Medulla oblongata (tissue), 1 donor: Measurements from ENCODE around the gene PTPN18.

Experiments
- DNase-seq: peaks from one replicate; pipeline ENCODE4 v3.0.0-alpha.2; 2015; ENCODE audit errors: extremely low spot score

PTPN18 gene

DNA sequence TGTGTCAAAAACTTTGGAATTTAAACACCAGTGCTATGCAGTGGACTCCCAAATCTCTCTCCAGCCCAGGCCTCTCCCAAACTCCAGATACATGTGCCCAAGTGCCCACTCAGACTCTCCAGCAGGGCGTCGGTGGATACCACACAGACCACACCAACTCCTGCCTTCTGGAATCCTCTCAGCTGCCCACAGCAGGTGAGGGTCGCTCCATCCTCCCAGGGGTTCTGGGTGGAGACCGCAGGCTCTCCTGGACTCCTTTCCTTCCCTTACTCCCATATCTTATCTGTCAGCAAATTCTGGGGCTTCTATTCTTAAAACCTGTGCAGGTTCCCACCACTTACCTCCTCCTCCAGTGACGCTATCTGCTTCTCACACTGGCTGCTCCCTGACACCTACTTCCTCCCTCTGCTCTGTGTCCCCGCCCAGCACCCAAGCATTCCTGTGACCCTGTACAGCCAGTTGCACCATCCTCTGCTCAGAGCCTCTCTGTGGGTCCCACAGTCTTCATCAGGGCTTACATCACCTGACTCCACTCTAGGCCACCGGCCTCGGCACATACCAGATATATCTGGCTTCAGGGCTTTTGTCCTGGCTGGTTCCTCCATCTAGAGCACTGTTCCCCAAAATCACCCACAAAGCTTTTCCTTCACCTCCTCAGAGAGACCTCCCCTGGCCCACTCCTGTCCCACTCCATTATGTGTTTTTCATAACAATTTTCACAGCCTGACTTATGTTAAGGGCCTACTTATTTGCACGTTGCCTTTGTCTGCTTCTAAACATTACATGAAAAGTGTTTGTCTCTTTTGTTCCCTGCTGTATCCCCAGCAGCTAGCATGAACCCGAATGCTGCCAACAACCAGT is 15.7 kb upstream of the PTPN18 start:
- no peak for DNase-seq

DNA sequence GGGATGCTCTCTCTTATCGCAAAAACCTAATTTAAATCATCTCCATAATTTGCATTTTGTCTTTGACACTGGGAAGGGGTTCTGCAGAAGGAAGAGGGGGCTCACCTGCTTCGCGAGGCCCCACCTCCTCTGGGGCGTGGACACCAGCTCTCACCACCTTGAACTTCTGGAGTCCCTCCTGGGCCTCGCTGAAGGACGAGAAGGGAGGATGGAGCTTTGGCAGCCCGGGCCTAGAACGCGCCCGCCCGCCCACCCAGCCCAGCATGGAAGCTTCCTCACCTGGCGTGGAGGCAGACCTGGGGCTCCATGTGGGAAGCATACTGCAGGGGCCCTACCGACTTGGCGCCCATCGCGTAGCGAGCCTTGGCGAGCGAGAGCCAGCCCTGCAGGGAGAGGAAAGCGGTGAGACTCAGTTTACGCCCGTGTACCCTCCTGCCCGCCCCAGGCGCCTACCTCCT is 14.3 kb upstream of the PTPN18 start:
- no peak for DNase-seq

DNA sequence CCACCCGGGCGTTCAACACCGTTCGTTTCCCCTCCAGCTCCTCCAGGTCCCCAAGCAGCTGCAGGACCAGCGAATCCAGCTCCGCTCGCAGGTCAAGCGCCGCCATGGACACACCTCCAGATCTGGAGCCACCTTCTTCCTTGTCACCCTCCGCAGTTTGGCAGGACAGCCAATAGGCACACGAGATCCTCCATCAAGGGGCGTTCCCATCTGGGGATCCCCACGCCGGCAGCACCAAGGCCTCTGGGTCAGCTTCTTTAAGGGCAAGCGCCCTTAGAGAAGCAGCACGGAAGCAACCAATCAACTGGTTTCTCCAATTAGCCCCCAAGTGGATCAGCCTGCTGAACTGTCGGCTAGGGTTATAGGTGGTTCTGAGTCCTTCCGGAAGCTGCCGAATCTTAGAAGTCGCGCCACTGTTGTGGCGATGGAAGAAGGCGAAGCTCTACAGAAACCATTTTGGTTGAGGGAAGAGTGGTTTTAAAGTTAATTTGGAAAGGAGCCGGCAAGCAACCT is 13.8 kb upstream of the PTPN18 start:
- peak; percentile 96 for DNase-seq

DNA sequence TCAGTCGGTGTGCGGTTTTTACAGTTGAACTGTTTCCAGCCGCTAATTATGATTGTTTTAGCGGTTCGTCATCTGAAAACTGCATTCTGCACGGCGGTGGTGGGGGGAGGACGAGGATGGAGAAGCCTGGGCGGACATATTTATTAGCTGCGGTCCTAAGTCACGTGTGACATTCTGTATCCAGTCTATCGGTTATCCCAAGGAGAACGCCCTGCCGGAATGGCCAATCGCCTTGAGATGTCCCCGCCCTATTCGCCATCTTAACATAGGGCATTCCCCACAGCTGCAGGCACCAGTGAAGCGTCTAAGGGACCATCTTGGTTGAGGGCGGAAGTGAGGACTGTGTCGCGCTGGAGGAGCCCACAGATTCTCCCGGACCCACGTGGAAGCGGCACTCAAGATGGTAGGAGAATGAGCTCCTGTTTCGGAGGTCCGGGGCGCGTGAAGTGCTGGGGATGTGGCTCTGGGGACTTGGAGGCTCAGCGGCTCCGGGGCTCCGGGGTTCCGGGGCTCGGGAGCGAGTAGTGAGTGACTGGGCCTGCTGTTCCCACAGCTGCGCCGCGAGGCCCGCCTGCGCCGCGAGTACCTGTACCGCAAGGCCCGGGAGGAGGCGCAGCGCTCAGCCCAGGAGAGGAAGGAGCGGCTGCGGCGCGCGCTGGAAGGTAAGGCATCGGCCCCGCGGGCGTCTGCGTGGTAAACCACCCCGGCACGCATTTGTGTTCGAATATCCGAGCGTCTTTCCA is 13.2 kb upstream of the PTPN18 start, which contains the start of gene IMP4:
TSS of gene IMP4 (plus strand) at position 365 of the 743 bp plus-strand sequence. CDS start at position 401, 36 bp downstream.
- DNase-seq = peak; percentile 100

DNA sequence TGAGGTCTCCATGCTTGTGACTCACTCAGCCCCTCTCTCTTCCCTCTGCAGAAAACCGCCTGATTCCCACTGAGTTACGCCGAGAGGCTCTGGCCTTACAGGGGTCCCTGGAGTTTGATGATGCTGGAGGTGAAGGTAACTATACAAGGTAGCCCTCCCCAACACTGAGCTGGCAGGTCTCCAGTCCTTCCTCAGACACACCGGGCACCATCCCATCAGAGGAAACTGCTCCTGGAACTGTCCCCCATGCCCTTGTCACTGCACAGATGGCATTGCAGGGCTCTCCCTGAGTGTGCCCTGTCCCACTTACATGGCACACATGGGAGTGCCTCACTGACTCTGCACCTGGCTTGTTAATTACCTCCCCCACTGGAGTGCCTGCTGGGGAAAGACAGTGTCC is 11.3 kb upstream of the PTPN18 start:
- DNase-seq = no peak

DNA sequence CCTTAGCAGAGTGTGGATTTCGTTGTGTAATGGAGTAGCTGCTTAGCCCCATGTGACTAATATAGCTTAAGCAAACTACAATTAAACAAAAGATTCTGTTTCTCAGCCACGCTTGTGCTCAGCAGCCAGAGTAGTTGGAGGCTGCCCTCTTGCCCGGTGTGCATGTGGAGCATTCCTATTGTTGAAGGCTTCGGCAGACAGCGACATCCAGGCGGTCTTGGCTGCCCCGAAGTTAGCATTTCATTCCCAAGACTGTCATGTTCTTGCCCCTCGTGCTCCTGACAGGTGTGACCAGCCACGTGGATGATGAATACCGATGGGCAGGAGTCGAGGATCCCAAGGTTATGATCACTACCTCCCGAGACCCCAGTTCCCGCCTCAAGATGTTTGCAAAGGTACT is 10.8 kb upstream of the PTPN18 start:
- no peak for DNase-seq

DNA sequence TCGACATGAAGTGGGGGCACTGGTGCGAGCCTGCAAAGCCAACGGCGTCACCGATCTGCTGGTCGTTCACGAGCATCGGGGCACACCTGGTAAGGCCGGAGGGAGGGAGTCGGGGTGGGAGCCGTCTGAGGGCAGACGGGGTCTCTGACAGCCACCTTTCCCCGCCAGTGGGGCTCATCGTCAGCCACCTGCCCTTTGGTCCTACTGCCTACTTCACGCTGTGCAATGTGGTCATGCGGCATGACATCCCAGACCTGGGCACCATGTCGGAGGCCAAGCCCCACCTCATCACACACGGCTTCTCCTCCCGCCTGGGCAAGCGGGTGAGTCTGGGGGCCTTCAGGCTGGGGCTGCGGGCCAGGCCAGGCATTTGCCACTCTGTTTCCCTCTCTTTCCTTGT is 10.2 kb upstream of the PTPN18 start:
- DNase-seq = no peak

DNA sequence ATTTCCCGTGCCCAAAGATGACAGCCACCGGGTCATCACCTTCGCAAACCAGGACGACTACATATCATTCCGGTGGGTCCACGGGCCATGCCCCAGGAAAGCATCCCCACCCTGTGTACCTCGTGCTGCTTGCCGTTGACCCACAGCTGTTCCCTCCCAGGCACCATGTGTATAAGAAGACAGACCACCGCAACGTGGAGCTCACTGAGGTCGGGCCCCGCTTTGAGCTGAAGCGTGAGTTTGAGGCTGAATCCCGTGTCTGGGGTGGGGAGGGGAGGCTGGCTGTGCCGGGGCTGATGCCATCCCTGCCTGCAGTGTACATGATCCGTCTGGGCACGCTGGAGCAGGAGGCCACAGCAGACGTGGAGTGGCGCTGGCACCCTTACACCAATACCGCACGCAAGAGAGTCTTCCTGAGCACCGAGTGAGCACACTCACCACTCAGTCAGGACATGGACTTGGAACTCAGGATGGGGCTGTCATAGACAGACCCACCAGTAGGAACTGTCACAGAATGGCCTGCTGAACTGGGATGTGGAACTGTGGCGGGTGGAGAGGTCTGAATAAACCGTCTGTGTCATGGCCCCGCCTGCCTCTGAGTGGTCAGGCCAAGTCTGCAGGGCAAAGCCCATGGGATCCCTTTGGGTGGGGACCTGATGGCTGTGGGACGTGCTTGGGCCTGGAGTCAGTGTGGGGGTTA is 9.7 kb upstream of the PTPN18 start:
- DNase-seq = no peak

DNA sequence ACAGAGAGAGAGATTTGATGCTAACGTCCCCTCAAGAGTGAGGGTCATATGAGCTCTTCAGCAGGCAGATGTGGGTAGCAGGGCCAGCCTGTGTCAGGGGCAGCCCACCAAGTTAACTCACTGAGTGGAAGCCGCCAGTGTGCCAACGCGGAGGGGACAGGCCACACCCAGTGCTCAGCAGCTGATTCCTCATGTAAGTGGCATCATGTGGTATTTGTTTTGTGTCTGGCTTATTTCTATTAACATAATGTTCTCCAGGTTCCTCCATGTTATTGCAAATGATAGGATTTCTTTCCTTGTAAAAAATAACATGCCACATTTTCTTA is 9.2 kb upstream of the PTPN18 start:
- DNase-seq = no peak

DNA sequence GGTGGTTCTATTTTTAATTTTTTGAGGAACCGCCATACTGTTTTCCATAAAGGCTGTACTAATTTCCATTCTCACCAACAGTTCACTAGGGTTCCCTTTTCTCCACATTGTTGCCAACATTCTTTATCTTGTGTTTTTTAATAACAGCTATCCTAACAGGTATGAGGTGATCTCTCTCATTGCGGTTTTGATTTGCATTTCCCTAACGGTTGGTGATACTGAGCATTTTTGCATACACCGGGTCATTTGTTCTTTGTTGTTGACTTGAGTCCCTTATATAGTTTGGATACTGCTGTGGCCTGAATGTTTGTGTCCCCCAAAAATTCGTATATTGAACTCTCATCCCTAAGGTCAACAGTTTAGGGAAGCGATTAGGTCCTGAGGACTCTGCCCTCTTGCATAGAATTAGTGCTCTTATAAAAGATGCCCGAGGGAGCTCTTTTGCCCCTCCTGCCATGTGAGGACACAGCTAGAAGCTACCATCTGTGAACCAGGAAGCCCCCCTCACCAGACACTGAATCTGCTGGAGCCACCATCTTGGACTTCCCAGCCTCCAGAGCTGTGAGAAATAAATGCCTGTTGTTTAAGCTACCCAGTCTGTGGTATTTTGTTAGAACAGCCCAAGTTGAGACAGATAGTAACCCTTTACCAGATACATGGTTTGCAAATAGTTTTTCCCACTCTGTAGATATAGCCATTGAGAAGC is 8.5 kb upstream of the PTPN18 start:
- DNase-seq = no peak

DNA sequence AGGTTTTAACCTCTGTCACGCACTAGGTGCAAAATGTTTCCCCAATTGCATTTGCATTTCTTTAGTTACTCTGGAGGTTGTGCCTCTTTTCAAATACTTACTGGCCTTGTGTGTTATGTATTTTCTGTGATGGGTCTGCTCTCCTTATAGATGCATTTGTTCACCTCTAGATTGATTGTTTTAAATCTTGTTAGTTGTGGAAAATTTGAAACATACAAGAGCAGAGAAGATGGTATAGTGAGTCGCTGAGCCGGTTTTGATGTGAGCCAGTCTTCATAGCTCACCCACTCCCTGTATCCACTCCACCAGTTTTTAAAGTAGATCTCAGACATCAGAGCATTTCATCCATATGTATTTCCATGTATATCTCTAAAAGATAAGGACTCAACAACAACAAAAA is 6.7 kb upstream of the PTPN18 start:
- DNase-seq = no peak

DNA sequence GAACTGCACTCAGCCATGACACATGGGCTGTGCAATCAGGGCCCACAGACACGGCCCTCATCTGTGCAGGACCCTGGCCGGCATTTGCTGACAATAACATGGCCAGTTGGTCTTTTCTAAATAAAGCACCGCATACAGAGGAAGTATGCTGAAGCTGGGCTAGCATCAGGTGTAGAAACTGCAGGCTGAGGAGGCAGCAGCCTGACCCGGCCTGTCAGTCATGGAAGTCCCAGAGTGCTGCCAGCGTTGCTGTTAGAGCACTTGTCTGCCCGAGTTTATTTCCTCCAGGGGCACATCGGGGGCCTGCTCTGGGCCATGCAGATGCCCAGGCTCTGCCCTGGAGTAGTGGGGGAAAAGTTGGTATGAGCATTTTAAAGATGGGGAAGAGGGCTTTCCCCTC is 4.1 kb upstream of the PTPN18 start:
- DNase-seq = no peak

DNA sequence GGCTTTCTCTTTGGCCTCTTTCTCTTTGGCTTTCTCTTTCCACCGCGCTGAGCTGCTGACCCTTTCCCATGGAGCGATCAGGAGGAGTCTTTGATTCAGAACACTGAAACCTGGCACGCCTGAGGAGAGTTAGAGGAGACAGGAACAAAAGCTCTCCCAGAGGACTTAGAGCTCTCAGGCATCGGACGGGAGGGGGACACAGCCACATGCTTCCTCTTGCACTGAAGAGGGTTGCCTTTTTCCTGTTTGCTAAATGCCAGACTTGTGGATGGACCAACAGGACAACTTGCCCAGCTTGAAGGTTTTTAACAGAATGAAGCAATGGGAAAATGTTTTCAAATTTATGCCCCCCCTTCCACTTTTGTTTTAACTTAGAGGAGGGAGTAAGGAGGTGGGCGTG is 3.6 kb upstream of the PTPN18 start:
- DNase-seq = peak; percentile 65

DNA sequence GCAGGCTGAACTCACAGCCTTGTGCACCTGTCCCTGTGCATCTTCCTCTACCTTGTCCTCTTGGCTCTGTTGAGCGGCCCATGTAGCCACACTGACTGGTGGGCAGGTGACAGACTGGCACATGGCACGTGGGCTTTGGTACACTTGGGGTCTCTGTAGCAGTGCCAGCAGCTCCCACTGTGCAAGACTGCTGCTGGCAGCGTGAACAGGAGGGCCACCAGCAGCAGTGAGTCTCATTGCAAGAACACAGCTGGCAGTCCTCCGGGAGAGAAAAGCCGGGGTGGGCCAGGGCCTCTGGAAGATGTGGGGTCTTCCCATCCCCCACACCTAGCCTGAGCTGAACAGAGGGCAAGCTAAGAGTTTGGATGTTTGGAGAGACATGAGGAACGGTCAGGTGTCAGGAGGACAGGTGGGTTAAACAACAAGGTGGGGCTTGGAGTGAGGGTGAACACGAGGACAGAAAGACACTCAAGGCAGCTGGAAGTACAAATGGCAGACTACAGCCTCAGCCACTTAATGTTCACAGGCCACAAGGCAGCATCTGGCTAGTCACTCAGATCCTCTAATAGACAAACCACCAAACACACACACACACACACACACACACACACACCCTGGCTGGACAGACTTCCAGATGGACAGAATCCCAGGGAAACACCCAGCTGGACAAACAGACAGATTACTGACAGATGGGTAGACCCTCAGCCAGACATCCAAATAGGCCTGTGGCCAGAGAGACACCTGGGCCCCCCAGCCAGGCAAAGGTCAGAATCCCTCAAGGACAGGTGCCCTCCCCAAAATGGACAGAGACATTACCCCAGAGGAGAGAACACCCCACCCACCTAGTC is 2.3 kb upstream of the PTPN18 start:
- DNase-seq = no peak

DNA sequence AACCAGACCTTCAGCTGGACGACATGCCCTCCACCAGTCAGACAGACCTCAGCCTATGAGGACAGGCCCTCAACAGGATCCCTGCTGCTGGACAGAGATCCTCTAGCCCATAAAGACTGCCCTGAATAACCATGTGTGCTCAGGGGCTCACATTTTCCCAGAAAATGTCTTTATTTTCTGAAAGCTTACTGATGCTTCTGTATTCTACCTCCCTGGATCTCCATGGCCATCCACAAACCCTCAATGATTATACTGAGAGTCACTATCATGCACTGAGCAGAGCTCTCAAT is 1.8 kb upstream of the PTPN18 start:
- DNase-seq = no peak

DNA sequence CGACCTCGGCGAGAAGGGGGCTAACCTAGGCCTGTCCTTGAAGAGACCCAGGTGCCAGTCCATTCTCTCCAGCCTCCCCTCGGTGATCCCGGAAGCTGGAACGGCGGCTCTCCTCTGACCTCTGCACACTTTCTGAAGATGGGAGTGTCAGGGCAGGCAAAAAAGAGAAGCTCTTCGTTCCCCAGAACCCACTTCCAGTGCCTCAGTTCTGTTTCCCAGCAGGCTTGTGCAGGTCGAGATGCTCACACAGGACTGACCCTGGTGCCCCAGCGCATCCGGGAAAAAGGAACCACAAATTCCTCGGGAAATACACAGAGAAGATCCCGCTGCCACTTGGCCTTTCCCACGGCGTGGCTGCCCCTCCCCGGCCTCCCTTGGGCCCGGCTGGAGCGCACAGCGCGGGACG is 681 bp upstream of the PTPN18 start:
- DNase-seq = no peak

DNA sequence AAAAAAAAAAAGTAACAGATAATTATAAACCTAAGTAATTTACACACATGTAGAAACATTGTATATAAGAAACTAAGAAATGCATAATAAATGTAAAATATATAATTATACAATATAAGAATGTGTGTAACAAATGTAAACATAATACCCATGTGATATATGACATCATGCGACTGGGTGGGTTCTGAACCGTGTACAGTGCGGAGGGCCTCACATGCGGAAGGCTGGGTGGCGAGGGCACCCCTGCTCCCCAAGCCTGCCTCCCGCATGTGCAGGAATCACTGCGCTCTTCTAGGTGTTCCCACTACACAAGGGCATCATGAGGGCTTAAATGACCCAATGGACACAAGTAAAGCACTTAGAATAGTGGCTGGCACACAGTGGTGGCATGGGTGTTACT is 2.0 kb downstream of the PTPN18 start:
- no peak for DNase-seq

DNA sequence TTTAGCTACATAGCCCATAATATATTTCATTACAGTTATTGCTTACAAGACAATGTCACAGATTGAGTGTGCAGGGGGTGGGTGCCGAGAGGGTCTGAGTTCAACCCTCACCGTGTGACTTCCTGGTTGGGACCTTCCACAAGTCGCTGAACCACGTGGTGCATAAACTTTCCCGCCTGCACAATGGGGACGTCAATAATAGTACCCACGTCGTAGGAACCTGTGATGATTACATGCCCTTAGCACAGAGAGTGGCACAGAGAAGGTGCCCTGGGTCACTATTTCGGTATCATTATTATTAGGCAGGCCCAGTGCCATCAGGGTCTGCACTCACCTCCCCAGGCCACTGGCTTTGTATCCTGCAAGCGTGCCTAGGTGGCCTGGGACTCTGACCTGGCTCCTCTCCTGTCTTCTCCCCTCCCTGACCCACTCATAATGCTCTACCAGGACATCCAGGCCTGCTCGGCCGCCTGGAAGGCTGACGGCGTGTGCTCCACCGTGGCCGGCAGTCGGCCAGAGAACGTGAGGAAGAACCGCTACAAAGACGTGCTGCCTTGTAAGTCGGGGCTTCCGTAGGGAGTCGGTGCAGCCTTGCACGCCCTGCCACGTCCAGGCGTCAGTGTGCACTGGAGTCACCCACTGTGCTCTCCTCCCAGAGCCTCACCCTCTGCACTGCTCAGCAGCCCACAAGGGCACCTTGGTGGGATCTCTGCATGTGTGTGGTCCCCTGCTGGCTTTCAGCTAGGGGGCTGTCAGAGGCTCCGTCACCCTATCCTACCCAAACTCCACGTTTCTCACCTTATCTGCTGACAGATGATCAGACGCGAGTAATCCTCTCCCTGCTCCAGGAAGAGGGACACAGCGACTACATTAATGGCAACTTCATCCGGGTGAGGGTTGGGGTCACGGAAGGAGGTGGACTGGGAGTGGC is 2.8 kb downstream of the PTPN18 start:
- no peak for DNase-seq

DNA sequence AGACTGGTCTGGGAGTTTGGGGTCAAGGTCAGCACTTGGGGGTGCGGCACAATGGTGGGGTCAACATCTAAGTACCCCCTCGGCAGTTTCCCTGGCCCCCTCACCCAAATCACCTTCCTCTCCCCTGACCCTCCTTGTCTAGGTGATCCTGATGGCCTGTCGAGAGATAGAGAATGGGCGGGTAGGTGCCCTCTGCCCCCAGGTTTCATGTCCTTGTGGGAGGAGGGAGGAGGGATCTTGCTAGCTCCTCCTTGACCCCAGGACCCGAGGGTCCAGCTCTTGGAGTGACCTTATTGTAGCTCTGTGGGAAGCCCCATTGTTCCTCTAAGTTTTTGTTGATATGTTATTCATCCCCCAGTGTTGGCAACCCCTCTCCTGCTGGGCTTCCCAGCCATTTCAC is 3.6 kb downstream of the PTPN18 start:
- no peak for DNase-seq

DNA sequence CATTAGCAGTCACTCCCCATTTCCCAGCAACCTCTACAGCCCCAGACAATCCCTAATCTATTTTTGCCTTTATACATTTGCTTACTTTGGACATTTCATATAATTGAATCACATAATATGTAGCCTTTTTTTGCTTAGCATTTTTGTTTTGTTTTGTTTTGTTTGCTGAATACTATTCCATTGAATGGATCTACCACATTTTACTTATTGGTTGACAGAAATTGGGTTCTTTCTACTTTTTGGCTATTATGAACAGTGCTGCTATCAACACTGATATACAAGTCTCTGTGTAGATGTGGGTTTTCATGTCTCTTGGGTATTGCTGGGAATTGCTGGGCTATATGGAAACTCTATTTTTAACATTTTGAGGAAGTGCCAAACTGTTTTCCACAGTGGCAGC is 7.6 kb downstream of the PTPN18 start:
- DNase-seq = no peak
